Right lobe of liver (tissue), 4 donors: ENCODE data around the gene PFN2.

Experiments used
- CTCF ChIP-seq, 4 donors: fragments of 200-600 bp in 3 of 4; fragments of 450-650 bp in 1 of 4; IDR thresholded peaks; one replicate each; pipeline versions ENCODE4 v1.5.1 to v1.8.0; 2016 to 2022; ENCODE audit warnings: antibody characterized with exemption in 4 of 4, mild to moderate bottlenecking in 2 of 4
- POLR2A ChIP-seq: fragments of 450-650 bp; IDR thresholded peaks from one replicate; pipeline ENCODE4 v1.6.1; 2017; ENCODE audit warnings: antibody characterized with exemption, mild to moderate bottlenecking
- donor health status: DM: no; HTN: no; CAD: no.
- donor health status: DM: no; HTN: no; CAD: no.
- donor health status: DM: no; HTN: yes; CAD: no.

DNA sequence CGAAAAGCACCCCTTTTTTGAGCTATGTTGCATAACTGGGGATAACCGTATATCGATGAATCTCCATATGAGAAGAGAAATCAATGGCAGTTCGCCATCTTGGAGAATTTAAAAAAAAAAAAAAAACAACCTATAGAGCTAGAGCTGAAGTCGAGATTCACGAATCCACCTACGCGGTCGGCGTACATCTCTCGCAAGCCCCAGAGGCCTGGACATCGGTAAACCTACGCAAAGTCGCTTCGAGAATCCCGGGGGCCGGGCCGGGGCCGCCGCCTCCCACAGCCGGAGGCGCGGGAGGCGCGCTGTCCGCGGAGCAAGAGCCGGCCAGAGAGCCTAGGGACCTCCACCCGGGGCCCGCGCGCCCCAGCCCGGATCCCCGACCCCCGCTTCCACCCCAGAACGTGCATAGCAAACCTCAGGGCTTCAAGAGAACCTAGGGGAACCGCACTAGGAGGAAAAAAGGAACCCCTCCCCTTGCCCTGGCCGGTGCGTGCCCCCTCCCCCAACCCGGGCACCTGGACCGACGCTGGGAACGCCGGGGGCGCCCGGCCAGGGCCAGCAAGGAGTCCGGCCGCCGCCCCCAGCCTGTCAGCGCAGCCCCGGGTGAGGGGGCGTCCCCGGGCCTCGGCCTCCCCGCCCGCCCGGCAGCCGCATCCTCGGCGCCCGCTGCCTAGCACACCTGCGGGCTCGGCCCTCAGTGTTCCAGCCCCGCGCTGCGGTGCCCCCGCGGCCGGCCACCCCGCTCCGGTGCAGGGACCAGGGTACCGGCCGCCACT lies 567 bp downstream of the PFN2 start:
- no peak for TF ChIP-seq CTCF (IDR thresholded peaks at IDR 0.05)
- TF ChIP-seq POLR2A = no peak
